HepG2 (cell line): ENCODE data around the gene RNF183. TPM values are rescaled to one million over a fixed set of nuclear protein-coding genes. Genes with fewer than 3 reads are reported as not detected.

Experiments
- NR2F1 ChIP-seq, 2 experiments: fragments of 450-650 bp in 1 of 2; formaldehyde crosslinking in 1 of 2; IDR thresholded peaks; 2 replicates each; pipeline versions ENCODE4 v1.5.0 to v1.6.1; 2016 to 2020; ENCODE audit warnings: mild to moderate bottlenecking in 1 of 2, missing compliant biosample characterization in 1 of 2, missing genetic modification reagents in 1 of 2, moderate library complexity in 1 of 2
- PHF20 ChIP-seq: sonication (generic); formaldehyde crosslinking; IDR thresholded peaks from 2 replicates; pipeline ENCODE4 v1.5.0; 2020; ENCODE audit warnings: mild to moderate bottlenecking, missing genetic modification reagents
- RNF2 ChIP-seq: fragments of 450-650 bp; conservative IDR thresholded peaks from 2 replicates; pipeline ENCODE4 v1.6.1; 2016; ENCODE audit warnings: low read depth
- SRF ChIP-seq: IDR thresholded peaks from 2 replicates; pipeline ENCODE4 v1.6.1; 2011; ENCODE audit warnings: mild to moderate bottlenecking, low read depth, low read length, moderate library complexity
- THAP11 ChIP-seq: IDR thresholded peaks from 2 replicates; pipeline ENCODE4 v1.6.1; 2016; ENCODE audit warnings: missing biosample characterization, missing genetic modification reagents
- YEATS4 ChIP-seq: sonication (generic); formaldehyde crosslinking; IDR thresholded peaks from 2 replicates; pipeline ENCODE4 v1.4.0; 2020; ENCODE audit warnings: missing genetic modification reagents, borderline replicate concordance
- ZBTB7B ChIP-seq: sonication (generic); formaldehyde crosslinking; IDR thresholded peaks from 2 replicates; pipeline ENCODE4 v1.4.0; 2020; ENCODE audit warnings: missing genetic modification reagents
- ZNF337 ChIP-seq: sonication (generic); formaldehyde crosslinking; IDR thresholded peaks from 2 replicates; pipeline ENCODE4 v1.5.1; 2020; ENCODE audit warnings: missing genetic modification reagents, low read depth, mild to moderate bottlenecking, borderline replicate concordance
- ZNF350 ChIP-seq: sonication (generic); formaldehyde crosslinking; IDR thresholded peaks from 2 replicates; pipeline ENCODE4 v1.4.0; 2020; ENCODE audit warnings: mild to moderate bottlenecking, low read depth, missing genetic modification reagents, borderline replicate concordance
- ZNF367 ChIP-seq: sonication (generic); formaldehyde crosslinking; IDR thresholded peaks from 2 replicates; pipeline ENCODE4 v1.4.0; 2020; ENCODE audit warnings: missing genetic modification reagents, borderline replicate concordance
- polyA plus RNA-seq, 8 experiments: library from polyadenylated mRNA; depleted of rRNA in 3 of 8; stranded (reverse) in 7 of 8; unstranded in 1 of 8; fragments of >200 nt; fragmentation: Illumina TruSeq in 4 of 8; extraction: Trizol in 4 of 8; gene quantifications; 2 replicates each; pipeline versions ENCODE4 v1.2.1 to v1.2.3, GENCODE V29; 2011 to 2016; ENCODE audit warnings: low read depth in 4 of 8, missing spikeins in 1 of 8, mixed read lengths in 1 of 8; ENCODE audit not compliant: insufficient read depth in 1 of 8
- total RNA-seq, 5 experiments: library from RNA; depleted of rRNA; stranded (reverse); fragments of >200 nt; fragmentation: Illumina TruSeq; extraction: Trizol; gene quantifications; 2 replicates each; pipeline ENCODE4 v1.2.3, GENCODE V29; 2016; ENCODE audit warnings: low read depth in 1 of 5
- TF ChIP-seq, protein P1 (sequence below): sonication (generic); formaldehyde crosslinking; IDR thresholded peaks from 2 replicates; pipeline ENCODE4 v1.9.0; 2021; ENCODE audit warnings: missing genetic modification reagents, mild to moderate bottlenecking, borderline replicate concordance
- TF ChIP-seq, protein P2 (sequence below): sonication (generic); formaldehyde crosslinking; IDR thresholded peaks from 2 replicates; pipeline ENCODE4 v1.5.0; 2020; ENCODE audit warnings: missing genetic modification reagents, mild to moderate bottlenecking, borderline replicate concordance
- TF ChIP-seq, protein P3 (sequence below), 2 experiments: IDR thresholded peaks; 2 replicates each; pipeline ENCODE4 v1.6.1; 2011 to 2012; ENCODE audit warnings: low read length in 2 of 2, borderline replicate concordance in 1 of 2, low read depth in 1 of 2, mild to moderate bottlenecking in 1 of 2, moderate library complexity in 1 of 2
- TF ChIP-seq, protein P4 (sequence below): sonication (generic); formaldehyde crosslinking; IDR thresholded peaks from 2 replicates; pipeline ENCODE4 v1.9.0; 2021; ENCODE audit warnings: missing genetic modification reagents, borderline replicate concordance
- TF ChIP-seq, protein P5 (sequence below): IDR thresholded peaks from 2 replicates; pipeline ENCODE4 v1.4.0; 2020; ENCODE audit warnings: mild to moderate bottlenecking, missing genetic modification reagents

The RNF183 gene
- total and polyA plus RNA-seq, 2 of the 13 experiments (the other 11 are each of a cell fraction or from before 2014, with no cell fraction given) = 0.13 to 6.5 TPM

DNA sequence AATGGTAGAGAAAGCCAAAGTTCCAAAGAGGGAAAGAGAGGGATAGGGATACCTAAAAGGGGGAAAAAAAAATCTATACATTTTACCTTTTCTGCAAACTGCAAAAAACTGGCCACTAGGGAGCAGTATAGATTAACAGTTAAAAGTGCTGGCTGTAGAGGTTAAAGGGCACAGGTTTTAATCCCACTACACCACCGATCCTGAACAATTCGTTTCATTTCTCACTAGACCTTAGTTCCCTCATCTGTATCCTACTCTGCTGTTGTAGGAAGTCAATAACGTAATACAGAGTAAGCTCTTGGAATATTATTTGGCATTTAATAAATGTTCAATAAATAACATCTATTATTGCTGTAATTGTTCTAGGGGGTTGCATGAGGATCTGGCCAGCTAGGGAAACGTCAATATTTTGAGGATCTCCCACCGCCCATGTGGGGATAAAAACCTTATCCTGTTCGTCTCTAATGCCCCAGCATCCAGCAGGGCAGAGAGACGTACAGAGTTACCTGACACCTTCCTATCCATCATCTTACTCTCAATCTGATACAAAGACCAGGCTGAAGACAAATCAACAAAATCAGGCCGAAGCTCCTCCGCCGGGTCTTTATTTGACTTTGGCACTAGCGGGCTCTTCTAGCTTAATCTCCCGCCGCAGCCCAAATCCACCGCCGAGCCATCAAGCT lies 28.6 kb downstream of the RNF183 start (continued):
- TF ChIP-seq, protein P1, sequence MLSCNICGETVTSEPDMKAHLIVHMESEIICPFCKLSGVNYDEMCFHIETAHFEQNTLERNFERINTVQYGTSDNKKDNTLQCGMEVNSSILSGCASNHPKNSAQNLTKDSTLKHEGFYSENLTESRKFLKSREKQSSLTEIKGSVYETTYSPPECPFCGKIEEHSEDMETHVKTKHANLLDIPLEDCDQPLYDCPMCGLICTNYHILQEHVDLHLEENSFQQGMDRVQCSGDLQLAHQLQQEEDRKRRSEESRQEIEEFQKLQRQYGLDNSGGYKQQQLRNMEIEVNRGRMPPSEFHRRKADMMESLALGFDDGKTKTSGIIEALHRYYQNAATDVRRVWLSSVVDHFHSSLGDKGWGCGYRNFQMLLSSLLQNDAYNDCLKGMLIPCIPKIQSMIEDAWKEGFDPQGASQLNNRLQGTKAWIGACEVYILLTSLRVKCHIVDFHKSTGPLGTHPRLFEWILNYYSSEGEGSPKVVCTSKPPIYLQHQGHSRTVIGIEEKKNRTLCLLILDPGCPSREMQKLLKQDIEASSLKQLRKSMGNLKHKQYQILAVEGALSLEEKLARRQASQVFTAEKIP (CRISPR knock-in tag) = no peak
- TF ChIP-seq ZNF350 (no peak), PHF20 (no peak), THAP11 (peak; percentile 61), SRF (peak; percentile 27; the same call in 1 of the 2 replicates), ZNF337 (CRISPR knock-in tag) (no peak), YEATS4 (CRISPR knock-in tag) (no peak), NR2F1 (CRISPR knock-in tag; IDR thresholded peaks at IDR 0.05) (peak; percentile 39 to 90; a peak in 3 of 4 replicates), ZBTB7B (no peak), ZNF367 (no peak), RNF2 (no peak)
- TF ChIP-seq, protein P2, sequence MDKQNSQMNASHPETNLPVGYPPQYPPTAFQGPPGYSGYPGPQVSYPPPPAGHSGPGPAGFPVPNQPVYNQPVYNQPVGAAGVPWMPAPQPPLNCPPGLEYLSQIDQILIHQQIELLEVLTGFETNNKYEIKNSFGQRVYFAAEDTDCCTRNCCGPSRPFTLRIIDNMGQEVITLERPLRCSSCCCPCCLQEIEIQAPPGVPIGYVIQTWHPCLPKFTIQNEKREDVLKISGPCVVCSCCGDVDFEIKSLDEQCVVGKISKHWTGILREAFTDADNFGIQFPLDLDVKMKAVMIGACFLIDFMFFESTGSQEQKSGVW (CRISPR knock-in tag) = no peak
- TF ChIP-seq, protein P3, sequence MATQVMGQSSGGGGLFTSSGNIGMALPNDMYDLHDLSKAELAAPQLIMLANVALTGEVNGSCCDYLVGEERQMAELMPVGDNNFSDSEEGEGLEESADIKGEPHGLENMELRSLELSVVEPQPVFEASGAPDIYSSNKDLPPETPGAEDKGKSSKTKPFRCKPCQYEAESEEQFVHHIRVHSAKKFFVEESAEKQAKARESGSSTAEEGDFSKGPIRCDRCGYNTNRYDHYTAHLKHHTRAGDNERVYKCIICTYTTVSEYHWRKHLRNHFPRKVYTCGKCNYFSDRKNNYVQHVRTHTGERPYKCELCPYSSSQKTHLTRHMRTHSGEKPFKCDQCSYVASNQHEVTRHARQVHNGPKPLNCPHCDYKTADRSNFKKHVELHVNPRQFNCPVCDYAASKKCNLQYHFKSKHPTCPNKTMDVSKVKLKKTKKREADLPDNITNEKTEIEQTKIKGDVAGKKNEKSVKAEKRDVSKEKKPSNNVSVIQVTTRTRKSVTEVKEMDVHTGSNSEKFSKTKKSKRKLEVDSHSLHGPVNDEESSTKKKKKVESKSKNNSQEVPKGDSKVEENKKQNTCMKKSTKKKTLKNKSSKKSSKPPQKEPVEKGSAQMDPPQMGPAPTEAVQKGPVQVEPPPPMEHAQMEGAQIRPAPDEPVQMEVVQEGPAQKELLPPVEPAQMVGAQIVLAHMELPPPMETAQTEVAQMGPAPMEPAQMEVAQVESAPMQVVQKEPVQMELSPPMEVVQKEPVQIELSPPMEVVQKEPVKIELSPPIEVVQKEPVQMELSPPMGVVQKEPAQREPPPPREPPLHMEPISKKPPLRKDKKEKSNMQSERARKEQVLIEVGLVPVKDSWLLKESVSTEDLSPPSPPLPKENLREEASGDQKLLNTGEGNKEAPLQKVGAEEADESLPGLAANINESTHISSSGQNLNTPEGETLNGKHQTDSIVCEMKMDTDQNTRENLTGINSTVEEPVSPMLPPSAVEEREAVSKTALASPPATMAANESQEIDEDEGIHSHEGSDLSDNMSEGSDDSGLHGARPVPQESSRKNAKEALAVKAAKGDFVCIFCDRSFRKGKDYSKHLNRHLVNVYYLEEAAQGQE (IDR thresholded peaks at IDR 0.05; ENCODE audit: borderline replicate concordance in 1 of 2, low read depth in 1 of 2, low read length in 2 of 2) = no peak
- TF ChIP-seq, protein P4, sequence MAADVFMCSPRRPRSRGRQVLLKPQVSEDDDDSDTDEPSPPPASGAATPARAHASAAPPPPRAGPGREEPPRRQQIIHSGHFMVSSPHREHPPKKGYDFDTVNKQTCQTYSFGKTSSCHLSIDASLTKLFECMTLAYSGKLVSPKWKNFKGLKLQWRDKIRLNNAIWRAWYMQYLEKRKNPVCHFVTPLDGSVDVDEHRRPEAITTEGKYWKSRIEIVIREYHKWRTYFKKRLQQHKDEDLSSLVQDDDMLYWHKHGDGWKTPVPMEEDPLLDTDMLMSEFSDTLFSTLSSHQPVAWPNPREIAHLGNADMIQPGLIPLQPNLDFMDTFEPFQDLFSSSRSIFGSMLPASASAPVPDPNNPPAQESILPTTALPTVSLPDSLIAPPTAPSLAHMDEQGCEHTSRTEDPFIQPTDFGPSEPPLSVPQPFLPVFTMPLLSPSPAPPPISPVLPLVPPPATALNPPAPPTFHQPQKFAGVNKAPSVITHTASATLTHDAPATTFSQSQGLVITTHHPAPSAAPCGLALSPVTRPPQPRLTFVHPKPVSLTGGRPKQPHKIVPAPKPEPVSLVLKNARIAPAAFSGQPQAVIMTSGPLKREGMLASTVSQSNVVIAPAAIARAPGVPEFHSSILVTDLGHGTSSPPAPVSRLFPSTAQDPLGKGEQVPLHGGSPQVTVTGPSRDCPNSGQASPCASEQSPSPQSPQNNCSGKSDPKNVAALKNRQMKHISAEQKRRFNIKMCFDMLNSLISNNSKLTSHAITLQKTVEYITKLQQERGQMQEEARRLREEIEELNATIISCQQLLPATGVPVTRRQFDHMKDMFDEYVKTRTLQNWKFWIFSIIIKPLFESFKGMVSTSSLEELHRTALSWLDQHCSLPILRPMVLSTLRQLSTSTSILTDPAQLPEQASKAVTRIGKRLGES (CRISPR knock-in tag) = no peak
- TF ChIP-seq, protein P5, sequence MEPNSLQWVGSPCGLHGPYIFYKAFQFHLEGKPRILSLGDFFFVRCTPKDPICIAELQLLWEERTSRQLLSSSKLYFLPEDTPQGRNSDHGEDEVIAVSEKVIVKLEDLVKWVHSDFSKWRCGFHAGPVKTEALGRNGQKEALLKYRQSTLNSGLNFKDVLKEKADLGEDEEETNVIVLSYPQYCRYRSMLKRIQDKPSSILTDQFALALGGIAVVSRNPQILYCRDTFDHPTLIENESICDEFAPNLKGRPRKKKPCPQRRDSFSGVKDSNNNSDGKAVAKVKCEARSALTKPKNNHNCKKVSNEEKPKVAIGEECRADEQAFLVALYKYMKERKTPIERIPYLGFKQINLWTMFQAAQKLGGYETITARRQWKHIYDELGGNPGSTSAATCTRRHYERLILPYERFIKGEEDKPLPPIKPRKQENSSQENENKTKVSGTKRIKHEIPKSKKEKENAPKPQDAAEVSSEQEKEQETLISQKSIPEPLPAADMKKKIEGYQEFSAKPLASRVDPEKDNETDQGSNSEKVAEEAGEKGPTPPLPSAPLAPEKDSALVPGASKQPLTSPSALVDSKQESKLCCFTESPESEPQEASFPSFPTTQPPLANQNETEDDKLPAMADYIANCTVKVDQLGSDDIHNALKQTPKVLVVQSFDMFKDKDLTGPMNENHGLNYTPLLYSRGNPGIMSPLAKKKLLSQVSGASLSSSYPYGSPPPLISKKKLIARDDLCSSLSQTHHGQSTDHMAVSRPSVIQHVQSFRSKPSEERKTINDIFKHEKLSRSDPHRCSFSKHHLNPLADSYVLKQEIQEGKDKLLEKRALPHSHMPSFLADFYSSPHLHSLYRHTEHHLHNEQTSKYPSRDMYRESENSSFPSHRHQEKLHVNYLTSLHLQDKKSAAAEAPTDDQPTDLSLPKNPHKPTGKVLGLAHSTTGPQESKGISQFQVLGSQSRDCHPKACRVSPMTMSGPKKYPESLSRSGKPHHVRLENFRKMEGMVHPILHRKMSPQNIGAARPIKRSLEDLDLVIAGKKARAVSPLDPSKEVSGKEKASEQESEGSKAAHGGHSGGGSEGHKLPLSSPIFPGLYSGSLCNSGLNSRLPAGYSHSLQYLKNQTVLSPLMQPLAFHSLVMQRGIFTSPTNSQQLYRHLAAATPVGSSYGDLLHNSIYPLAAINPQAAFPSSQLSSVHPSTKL = no peak
